ENCODE data around the gene ZC2HC1C.
A peak's percentile ranks its signal among the peaks of the same experiment; 100 is the strongest.

ZC2HC1C gene

GRCh38 chr14:75069121-75069810 is at the start of gene ZC2HC1C:
TSS of gene ZC2HC1C (plus strand) at chr14:75069641. CDS start at chr14:75070574, 933 bp downstream.
- DNase-seq, result peak; percentile 30 to 71

GRCh38 chr14:75022655-75023054 is 46.8 kb upstream of the ZC2HC1C start:
- DNase-seq, result peak in 1 of 2 experiments; percentile 7

GRCh38 chr14:75023108-75023507 is 46.3 kb upstream of the ZC2HC1C start:
- no peak for DNase-seq

- no peak for DNase-seq
Observed at GRCh38 chr14:75025082-75025481, 44.4 kb upstream of the ZC2HC1C start.

DNA sequence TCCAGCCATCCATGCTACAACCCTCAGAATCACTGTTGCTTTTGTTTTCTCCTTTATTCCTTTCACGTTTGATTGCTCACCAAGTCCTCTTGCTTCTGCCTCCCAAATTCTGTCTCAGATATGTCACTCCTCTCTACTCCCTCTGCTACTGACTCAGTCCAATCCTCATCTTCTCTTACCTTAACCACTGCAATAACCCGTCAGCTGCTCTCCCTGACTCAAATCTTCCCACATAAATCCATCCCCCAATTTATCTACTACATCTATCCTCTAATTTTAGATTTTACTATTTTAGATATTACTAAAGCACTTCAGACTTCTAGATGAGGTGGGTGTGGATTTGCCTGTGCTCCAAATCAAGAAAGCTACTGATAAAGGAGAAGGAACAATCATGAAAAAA is 43.6 kb upstream of the ZC2HC1C start:
- no peak for DNase-seq

DNA sequence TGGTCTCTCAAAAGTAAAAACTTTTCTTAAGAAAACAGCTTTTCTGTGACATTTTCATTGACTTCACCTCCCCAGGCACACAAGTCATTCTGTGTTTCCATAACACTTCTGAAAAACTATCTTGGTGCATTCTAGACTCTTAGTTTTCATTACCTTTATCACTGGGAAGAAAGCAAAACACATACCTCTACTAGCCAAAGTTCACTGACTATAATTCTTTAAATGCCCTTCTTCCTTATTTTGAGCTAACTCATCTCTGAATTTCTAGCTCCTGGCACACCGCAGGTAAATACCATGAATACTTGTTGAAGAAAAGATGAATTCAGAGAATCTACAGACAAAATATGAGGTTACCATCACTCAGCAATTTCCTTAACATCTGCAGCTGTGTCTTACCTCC is 39.3 kb upstream of the ZC2HC1C start:
- DNase-seq, result no peak

DNA sequence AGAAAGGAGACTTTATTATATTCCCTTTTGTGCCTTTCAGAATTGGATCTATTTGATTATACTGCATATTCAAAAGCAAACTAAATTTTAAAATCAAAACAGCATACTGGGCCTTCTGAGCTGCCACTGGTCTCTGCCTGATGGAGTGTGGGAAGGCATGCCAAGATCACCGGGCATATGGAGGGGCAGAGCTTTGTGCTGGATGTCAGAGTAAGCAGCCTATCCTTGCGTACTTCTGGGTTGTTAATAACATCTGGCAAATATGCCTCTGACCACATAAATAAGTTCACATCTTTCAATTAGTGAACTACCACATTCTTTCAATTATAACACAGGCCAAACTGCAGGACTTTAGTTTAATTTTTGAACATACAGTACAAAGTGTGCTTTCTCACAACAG is 36.5 kb upstream of the ZC2HC1C start:
- DNase-seq, result no peak

- DNase-seq, result no peak
Observed at GRCh38 chr14:75040507-75040906, 28.9 kb upstream of the ZC2HC1C start.

DNA sequence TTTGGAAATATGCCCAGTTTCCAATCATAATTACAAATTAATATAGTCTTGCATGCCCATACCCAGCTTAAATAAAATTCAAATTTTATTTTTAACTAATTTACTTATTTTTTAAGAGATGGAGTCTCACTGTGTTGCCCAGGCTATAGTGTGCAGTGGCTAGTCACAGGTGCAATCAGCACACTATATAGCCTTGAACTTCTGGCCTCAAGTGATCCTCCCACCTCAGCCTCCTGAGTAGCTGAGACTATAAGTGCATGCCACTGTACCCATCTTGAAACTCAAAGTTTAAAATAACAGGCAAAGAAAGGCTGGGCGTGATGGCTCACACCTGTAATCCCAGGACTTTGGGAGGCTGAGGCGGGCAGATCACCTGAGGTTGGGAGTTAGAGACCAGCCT is 28.5 kb upstream of the ZC2HC1C start:
- no peak for DNase-seq

- DNase-seq, result no peak
Observed at GRCh38 chr14:75041613-75042012, 27.8 kb upstream of the ZC2HC1C start.

DNA sequence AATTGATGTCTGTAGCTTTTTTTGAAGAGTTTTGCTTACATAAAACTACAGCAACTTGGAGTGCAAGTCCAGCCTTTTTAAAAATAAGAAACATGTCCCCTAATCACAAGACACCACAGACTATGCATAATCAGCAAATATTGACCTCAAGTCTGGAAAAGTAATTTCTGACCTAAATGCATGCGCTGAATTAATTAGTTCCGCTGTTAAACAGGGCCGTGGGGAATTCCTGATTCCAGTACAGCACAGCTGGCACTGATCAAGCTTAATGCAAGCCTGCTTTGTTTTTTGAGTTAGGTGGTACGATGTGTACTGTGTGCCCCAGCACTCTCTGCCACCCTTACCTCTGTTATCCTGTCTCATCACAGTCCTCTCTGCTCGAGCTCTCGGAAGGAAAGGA is 27.4 kb upstream of the ZC2HC1C start:
- DNase-seq, result no peak

GRCh38 chr14:75044322-75044721 is 25.1 kb upstream of the ZC2HC1C start:
- DNase-seq, result no peak

GRCh38 chr14:75044752-75045151 is 24.7 kb upstream of the ZC2HC1C start:
- no peak for DNase-seq

GRCh38 chr14:75046275-75046674 is 23.2 kb upstream of the ZC2HC1C start:
- no peak for DNase-seq

GRCh38 chr14:75046899-75047298 is 22.5 kb upstream of the ZC2HC1C start:
- no peak for DNase-seq

DNA sequence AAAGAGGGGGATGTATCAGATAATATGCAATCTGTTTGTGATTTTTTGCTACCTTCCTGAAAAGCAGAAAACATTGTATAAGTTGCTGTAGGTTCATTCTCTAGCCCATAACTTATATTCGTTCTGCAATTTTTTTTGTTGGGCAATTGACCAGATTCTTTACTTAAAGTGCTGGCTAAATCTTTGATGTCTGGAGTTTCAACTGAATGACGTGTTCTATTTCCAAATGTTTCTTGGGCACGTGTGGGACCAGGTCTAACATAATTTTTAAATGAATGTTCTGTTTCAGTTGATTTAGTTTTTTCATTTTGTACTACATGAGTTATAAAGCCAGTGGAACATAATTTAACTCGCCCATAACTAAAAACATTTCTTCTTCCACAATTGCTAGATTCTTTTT is 21.9 kb upstream of the ZC2HC1C start:
- DNase-seq, result no peak

DNA sequence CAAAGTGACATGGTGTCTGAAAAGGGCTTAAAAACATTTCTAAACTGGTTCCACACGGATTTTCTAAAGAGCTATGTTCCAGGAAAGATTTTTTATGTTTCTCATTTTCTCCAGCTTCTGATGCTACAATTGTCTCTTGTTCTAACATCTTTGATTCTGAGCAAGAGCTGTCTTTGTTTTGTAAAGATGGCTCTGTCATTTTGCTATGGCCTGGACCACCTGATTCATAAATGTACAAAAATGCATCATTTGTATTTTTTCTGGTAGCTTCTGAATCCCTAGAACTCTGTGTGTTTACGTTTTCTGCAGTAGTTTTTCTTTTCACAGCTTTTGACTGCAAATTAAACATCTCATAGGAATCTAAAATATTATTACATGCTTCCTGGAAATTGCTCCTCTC is 21.3 kb upstream of the ZC2HC1C start:
- DNase-seq, result no peak

DNA sequence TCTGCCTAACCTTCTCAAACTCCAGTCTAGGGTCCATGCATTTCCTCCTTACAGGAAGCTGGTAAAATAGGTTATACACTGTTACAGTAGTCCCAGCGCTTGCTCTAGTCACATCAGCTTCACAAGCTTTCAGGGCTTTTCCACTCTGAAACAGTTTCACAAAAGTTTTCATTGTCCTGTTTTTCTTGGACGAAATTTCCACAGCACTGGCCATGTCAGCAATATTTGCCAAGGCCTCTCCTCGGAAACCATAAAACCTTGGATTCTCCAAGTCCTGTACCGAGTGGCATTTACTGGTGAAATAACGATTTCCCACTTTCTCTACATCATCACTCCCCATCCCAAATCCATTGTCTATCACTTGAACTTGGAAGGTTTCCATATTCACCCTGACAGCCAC is 20.3 kb upstream of the ZC2HC1C start:
- no peak for DNase-seq

- DNase-seq, result no peak
Observed at GRCh38 chr14:75049731-75050201, 19.7 kb upstream of the ZC2HC1C start.

- peak; percentile 71 to 94 for DNase-seq
Observed at GRCh38 chr14:75050852-75051555, 18.4 kb upstream of the ZC2HC1C start, which contains the start of gene MLH3. TSS of gene MLH3 (minus strand) at chr14:75051467. CDS start at chr14:75049655, 1,812 bp downstream.

DNA sequence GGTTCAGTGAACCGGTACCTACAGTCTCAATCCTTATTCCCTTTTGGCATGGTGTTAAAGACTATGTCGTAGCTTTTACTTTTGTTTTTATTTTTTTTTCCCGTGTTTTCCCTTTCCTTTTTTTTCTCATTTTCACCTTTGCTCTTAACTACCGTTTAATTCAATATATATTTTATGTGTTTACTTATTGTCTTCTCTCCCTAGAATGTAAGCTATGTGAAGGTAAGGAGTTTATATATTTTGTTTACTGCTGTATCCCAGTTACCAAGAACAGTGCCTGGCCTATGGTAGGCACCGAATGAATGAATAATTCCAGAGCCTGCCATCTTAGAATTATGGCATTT is 17.9 kb upstream of the ZC2HC1C start:
- no peak for DNase-seq

GRCh38 chr14:75053396-75054291 is 15.8 kb upstream of the ZC2HC1C start:
- DNase-seq, result no peak

DNA sequence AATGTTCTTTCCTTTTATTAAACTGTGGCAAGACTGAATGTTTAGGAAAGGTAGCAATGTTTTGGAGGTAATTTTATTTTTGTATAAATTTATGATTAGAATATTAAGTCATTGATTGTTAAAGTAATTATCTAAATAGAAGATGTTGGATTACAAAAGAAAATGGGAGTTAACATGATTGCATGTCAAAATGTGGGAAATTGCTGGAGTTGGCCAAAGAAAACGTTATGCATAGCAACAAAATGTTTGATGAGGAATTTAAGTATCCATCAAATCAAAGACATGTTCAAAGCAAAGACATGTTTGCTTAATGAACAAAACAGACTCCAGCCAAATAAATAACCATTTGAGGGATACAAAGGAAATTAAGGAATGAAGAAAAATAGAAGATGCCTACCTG is 15.0 kb upstream of the ZC2HC1C start:
- DNase-seq, result no peak

Measured in NCI-H446 (cell line).